Fibroblast of the aortic adventitia (primary cell): ENCODE results near the gene OR5W2. TPM values are rescaled to one million over a fixed set of nuclear protein-coding genes. Genes with fewer than 3 reads are reported as not detected.
"Not testable (repeated sequence)": the region's sequence is repeated elsewhere in the genome, so short reads cannot be mapped to it uniquely, and the experiment has no call there.

Experiments used
- DNase-seq: peaks from one replicate; pipeline ENCODE4 v3.0.0-alpha.2; 2010; ENCODE audit warnings: low read depth
- H3K4me3 ChIP-seq: 2 replicates; pipeline ENCODE4 v1.5.1; 2011; ENCODE audit warnings: low read depth, mild to moderate bottlenecking, control low read depth, low read length, moderate library complexity
- small RNA-seq: library from RNA; depleted of rRNA; stranded (forward); fragments of <200 nt; gene quantifications from one replicate; pipeline ENCODE3, GENCODE V24; 2012
- total RNA-seq: library from RNA; depleted of rRNA; stranded (reverse); fragments of >200 nt; gene quantifications from 2 replicates; pipeline ENCODE4 v1.2.3, GENCODE V29; 2012; ENCODE audit warnings: low replicate concordance
- TF ChIP-seq, protein P1 (sequence below): IDR thresholded peaks from 2 replicates; pipeline ENCODE4 v1.5.1; 2011; ENCODE audit warnings: mild to moderate bottlenecking, low read length, control low read depth, inconsistent platforms; ENCODE audit not compliant: insufficient read depth

OR5W2 gene
- total RNA-seq, 1 donor, result not detected

DNA sequence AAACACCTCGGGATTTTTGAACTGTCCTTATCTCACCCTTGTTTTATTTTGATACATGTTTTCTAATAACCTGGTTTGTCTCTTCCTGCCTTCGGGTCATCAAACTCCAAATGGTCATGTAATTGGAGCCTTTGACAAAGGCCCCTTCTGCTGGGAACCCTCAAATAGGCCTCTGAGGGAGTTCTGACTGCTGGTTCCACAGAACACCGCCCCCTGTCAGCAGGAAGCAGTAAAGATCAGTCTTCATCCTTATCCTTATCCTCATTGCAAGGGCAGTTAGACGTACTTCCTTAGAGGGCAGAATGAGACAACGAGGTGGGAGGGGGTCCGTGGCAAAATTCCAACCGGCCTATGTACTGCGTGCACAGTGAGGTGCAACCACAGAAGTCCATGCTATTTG lies 19.2 kb downstream of the OR5W2 start:
- DNase-seq, result no peak
- TF ChIP-seq, protein P1, sequence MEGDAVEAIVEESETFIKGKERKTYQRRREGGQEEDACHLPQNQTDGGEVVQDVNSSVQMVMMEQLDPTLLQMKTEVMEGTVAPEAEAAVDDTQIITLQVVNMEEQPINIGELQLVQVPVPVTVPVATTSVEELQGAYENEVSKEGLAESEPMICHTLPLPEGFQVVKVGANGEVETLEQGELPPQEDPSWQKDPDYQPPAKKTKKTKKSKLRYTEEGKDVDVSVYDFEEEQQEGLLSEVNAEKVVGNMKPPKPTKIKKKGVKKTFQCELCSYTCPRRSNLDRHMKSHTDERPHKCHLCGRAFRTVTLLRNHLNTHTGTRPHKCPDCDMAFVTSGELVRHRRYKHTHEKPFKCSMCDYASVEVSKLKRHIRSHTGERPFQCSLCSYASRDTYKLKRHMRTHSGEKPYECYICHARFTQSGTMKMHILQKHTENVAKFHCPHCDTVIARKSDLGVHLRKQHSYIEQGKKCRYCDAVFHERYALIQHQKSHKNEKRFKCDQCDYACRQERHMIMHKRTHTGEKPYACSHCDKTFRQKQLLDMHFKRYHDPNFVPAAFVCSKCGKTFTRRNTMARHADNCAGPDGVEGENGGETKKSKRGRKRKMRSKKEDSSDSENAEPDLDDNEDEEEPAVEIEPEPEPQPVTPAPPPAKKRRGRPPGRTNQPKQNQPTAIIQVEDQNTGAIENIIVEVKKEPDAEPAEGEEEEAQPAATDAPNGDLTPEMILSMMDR, result no peak
- H3K4me3 ChIP-seq, result no peak overlapping the region

DNA sequence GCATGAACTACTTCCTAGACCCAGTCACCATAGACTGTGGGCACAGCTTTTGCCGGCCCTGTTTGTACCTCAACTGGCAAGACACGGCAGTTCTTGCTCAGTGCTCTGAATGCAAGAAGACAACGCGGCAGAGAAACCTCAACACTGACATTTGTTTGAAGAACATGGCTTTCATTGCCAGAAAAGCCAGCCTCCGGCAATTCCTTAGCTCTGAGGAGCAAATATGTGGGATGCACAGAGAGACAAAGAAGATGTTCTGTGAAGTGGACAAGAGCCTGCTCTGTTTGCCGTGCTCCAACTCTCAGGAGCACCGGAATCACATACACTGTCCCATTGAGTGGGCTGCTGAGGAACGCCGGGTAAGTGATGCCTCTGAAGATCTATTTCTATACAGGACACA lies 28.9 kb downstream of the OR5W2 start:
- not testable (repeated sequence) for DNase-seq, H3K4me3 ChIP-seq

DNA sequence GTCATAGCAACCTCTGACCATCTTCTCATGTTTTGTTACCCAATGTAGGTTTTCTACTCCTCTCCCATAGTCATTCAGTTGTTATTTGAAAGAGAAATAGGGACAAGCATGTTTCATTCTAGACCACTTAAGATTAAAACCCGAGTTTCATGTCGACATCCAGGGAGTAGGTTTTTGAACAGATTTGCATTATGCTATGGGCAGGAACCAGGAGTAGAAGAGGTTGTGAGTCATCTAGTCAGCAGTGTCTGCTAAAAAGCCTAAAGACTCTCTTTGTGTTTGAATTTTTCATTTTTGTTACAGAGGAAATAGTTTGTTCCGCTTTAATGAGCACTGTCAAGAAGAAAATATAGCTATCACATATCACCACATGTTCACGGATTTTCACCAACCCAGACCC lies 29.4 kb downstream of the OR5W2 start:
- not testable (repeated sequence) for H3K4me3 ChIP-seq, DNase-seq

DNA sequence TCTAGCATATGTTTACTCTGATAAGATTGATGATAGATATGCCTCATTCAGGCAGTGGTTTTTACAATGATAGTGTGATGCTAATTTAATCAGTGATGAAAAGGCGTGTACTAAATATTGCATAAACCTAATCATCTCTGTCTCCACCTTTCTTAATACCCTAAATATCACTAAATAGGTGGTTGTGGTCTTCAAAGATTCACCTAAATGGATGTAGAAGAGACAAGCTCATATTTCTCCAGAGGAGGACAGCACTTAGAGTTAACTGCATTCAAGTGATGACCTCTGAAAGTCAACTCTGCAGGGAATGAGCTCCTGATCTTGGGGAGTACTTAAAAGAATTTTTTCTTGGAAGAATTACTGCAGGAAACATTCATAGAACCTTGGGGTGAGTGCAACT lies 31.4 kb downstream of the OR5W2 start, which contains the start of gene TRIM51:
TRIM51 (plus strand) TSS at position 301 of the 400 bp plus-strand sequence. CDS start 2,132 bp downstream, outside the sequence.
- not testable (repeated sequence) for DNase-seq, H3K4me3 ChIP-seq

DNA sequence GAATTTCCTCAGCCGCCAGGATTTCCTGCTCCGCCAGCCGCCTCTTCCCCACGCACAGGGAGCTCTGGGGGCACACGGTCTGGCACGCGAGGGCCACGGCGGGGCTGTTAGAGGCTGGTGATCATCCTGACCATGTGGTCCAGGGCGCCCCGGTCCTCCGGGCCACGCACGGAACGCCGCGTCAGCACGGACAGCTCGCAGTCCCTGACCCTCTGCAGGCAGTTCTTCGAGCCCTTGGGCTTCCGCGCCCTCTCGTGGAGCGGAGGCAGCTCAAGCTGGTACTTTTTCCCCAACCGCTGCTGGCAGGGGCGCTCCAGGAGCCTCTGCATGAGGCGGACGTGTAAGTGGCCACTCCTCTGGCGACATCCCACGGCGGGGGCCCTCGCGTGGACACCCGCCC lies 41.2 kb downstream of the OR5W2 start:
- not testable (repeated sequence) for DNase-seq

DNA sequence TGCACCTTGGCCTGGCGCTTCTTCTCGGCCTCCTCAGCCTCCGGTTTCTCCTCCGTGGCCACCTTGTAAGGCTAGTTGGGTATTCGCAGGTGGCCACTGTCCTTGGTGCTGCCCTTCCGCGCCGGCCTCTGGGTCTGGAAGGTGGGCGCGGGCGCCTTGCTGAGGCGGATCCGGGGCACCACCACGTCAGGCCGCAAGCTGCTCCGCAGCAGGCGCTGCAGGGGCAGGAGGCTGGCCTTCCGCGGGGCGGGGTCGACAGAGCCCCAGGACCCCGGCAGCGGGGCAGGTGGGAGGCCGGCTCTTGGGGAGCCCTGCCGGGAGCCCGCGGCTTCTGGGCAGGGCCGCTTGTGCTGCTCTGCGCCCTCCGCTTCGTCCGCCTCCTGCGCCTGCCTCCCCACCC lies 41.7 kb downstream of the OR5W2 start:
- H3K4me3 ChIP-seq, DNase-seq: not testable (repeated sequence)

More for the DNA sequence above, 41.2 kb downstream of the OR5W2 start:
- not testable (repeated sequence) for H3K4me3 ChIP-seq

DNA sequence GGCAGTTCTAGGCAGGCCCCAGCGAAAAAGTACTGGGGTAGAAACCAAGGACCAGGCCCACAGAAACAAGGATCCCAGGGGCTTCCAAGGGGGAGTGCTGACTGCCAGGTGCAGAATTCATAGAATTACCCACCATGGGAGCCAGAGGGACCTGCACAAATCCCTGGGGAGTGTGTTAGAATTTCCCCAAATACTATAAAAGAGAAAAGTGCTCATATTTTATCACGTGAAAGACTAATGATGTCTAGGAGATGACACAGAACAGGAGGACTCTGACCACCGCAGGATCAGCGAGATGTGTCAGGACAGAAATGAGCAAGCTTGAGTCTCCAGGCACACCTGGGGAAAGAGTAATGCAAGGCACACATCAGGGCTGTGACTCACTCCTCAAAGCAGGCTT lies 47.0 kb downstream of the OR5W2 start:
- not testable (repeated sequence) for H3K4me3 ChIP-seq, DNase-seq

Small RNAs within 50 kb of the gene (small RNA-seq; reads per million reads assigned to genes)
- gene AC036111.3, result not detected

Other genes starting within 250 kb of the OR5W2 start
- not detected in 2 replicates for gene OR5D13, start 141.1 kb downstream of the OR5W2 start, total RNA-seq
- not detected in 2 replicates for gene OR5D14, start 119.0 kb downstream of the OR5W2 start, total RNA-seq
- gene OR5L1, start 103.2 kb downstream of the OR5W2 start, total RNA-seq, result not detected in 2 replicates
- not detected in 2 replicates for gene OR5D18, start 95.0 kb downstream of the OR5W2 start, total RNA-seq
- not detected in 2 replicates for gene OR5L2, start 87.4 kb downstream of the OR5W2 start, total RNA-seq
- gene OR5D16, start 75.8 kb downstream of the OR5W2 start, total RNA-seq, result not detected in 2 replicates
- not detected in 2 replicates for gene TRIM51, start 31.3 kb downstream of the OR5W2 start, total RNA-seq
- gene OR5I1, start 21.8 kb upstream of the OR5W2 start, total RNA-seq, result not detected in 2 replicates
- gene OR10AG1, start 55.4 kb upstream of the OR5W2 start, total RNA-seq, result not detected in 2 replicates
- gene OR5F1, start 80.0 kb upstream of the OR5W2 start, total RNA-seq, result not detected in 2 replicates
- not detected in 2 replicates for gene OR5AS1, start 113.1 kb upstream of the OR5W2 start, total RNA-seq
- not detected in 2 replicates for gene OR8I2, start 178.7 kb upstream of the OR5W2 start, total RNA-seq
- gene OR8H2, start 189.1 kb upstream of the OR5W2 start, total RNA-seq, result not detected in 2 replicates
- gene OR8H3, start 207.8 kb upstream of the OR5W2 start, total RNA-seq, result not detected in 2 replicates
- gene OR8J3, start 225.6 kb upstream of the OR5W2 start, total RNA-seq, result not detected in 2 replicates
- not detected in 2 replicates for gene OR8K5, start 245.7 kb upstream of the OR5W2 start, total RNA-seq